PC-3 (cell line): Measurements from ENCODE around the gene CHST11. TPM values are rescaled to one million over a fixed set of nuclear protein-coding genes. Genes with fewer than 3 reads are reported as not detected.

ENCODE experiments used
- ATAC-seq: fragments of 200-7000 bp; cut with Tn5 transposase; 2 replicates; pipeline ENCODE4 v1.9.1; 2020; ENCODE audit warnings: mild to moderate bottlenecking, moderate library complexity
- BruUV-seq: library from RNA; stranded (reverse); fragments of 400-500 nt; replicated peaks from 2 replicates; lab custom pipeline; 2021; lab: Mats Ljungman, UMichigan
- CTCF ChIA-PET: fragments of 300-600 bp; sonication (Branson Sonifier 250); formaldehyde crosslinking; loops from one replicate; lab custom pipeline; 2022; ENCODE audit warnings: antibody characterized with exemption; lab: Charles Lee
- POLR2A ChIA-PET: fragments of 300-600 bp; sonication (Branson Sonifier 250); formaldehyde crosslinking; loops from one replicate; lab custom pipeline; 2022; ENCODE audit warnings: antibody characterized with exemption; ENCODE audit not compliant: unreplicated experiment; lab: Charles Lee
- DNase-seq: peaks from one replicate; pipeline ENCODE4 v3.0.0-alpha.2; 2015
- H2AFZ ChIP-seq: fragments of 300-600 bp; sonication (generic); 2 replicates; pipeline ENCODE4 v1.6.0; 2016; ENCODE audit warnings: antibody characterized with exemption, low read length
- H3F3A ChIP-seq: fragments of 300-600 bp; sonication (generic); one replicate; pipeline ENCODE4 v1.6.0; 2017; ENCODE audit warnings: antibody characterized with exemption, low read length, control low read depth, mild to moderate bottlenecking; ENCODE audit not compliant: unreplicated experiment
- H3K27ac ChIP-seq: fragments of 300-600 bp; sonication (generic); 2 replicates; pipeline ENCODE4 v1.5.1; 2016; ENCODE audit warnings: mild to moderate bottlenecking, low read length
- H3K27me3 ChIP-seq: fragments of 300-600 bp; sonication (generic); 2 replicates; pipeline ENCODE4 v1.6.1; 2016; ENCODE audit warnings: low read length, mixed read lengths
- H3K36me3 ChIP-seq: fragments of 300-600 bp; sonication (generic); 2 replicates; pipeline ENCODE4 v1.6.1; 2016; ENCODE audit warnings: low read depth, mixed run types, low read length, mixed read lengths
- H3K4me1 ChIP-seq: fragments of 300-600 bp; sonication (generic); 2 replicates; pipeline ENCODE4 v1.5.1; 2016; ENCODE audit warnings: low read length; ENCODE audit not compliant: insufficient read depth
- H3K4me2 ChIP-seq: fragments of 300-600 bp; sonication (generic); 2 replicates; pipeline ENCODE4 v1.6.0; 2016; ENCODE audit warnings: low read length
- H3K4me3 ChIP-seq: fragments of 300-600 bp; sonication (generic); 2 replicates; pipeline ENCODE4 v1.5.1; 2016; ENCODE audit warnings: mild to moderate bottlenecking, low read length, mixed read lengths
- H3K79me2 ChIP-seq: fragments of 300-600 bp; sonication (generic); 2 replicates; pipeline ENCODE4 v1.6.1; 2017; ENCODE audit warnings: low read length, mixed read lengths
- H3K9ac ChIP-seq: fragments of 300-600 bp; sonication (generic); 2 replicates; pipeline ENCODE4 v1.6.0; 2016; ENCODE audit warnings: mild to moderate bottlenecking, low read length
- H3K9me2 ChIP-seq: fragments of 300-600 bp; sonication (generic); replicated peaks from 2 replicates; pipeline ENCODE4 v1.6.1; 2016; ENCODE audit warnings: mixed run types, low read length, mixed read lengths
- H3K9me3 ChIP-seq: fragments of 300-600 bp; sonication (generic); 2 replicates; pipeline ENCODE4 v1.6.1; 2016; ENCODE audit warnings: low read length, mixed read lengths
- H4K20me1 ChIP-seq: fragments of 300-600 bp; sonication (generic); 2 replicates; pipeline ENCODE4 v1.6.1; 2016; ENCODE audit warnings: low read length, mixed read lengths
- EZH2 ChIP-seq: fragments of 300-600 bp; sonication (generic); IDR thresholded peaks from one replicate; pipeline ENCODE4 v1.6.1; 2017; ENCODE audit warnings: antibody characterized with exemption, mild to moderate bottlenecking, low read length; ENCODE audit not compliant: unreplicated experiment
- EZH2phosphoT487 ChIP-seq: fragments of 300-600 bp; sonication (generic); IDR thresholded peaks from 2 replicates; pipeline ENCODE4 v1.6.1; 2018; ENCODE audit warnings: mild to moderate bottlenecking, antibody characterized with exemption, low read length, borderline replicate concordance
- intact Hi-C: fragments of 100-400 bp; cut with micrococcal nuclease; formaldehyde crosslinking; loops from 2 replicates; pipeline ENCODE4 v1.9.0; 2023
- total RNA-seq: library from RNA; depleted of rRNA; stranded (reverse); fragments of >200 nt; gene quantifications from 2 replicates; pipeline ENCODE4 v1.2.3, GENCODE V29; 2014
- TF ChIP-seq, protein P1 (sequence below): fragments of 300-600 bp; sonication (generic); conservative IDR thresholded peaks from 2 replicates; pipeline ENCODE4 v1.5.1; 2017; ENCODE audit warnings: antibody characterized with exemption, low read depth, mild to moderate bottlenecking, low read length

Gene CHST11
- total RNA-seq, 1 experiment from 2014 or later, result 53.5 TPM

DNA sequence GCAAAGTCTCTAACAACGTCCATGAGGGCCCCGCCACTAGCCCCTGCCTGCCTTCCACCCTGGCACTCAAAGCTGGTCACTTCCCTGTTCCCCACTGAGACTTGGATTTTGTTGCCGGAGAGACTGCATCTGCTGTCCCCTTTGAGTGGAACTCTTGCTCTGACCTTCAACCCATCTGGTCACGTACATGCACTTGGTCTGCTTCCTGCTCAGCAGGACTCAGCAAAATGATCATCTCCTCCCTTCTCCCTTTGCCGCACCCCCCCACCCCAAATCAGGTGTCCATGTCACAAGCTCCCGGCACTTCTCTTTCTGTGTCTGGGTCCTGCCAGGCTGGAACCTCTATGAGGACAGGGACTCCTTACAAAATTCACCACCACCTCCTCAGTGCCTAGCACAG, 180.9 kb downstream of the CHST11 start:
- ATAC-seq (no peak), DNase-seq (no peak)
- no peaks in the 10 kb centered on the region for H3K9me3 ChIP-seq
- peaks cover 5% of the 10 kb centered on the region; the same call in 1 of the 2 replicates for H3K36me3 ChIP-seq
- intact Hi-C loops, result no loop called here
- no peaks in the 10 kb centered on the region for H3K27me3 ChIP-seq
- H3K27ac ChIP-seq, result no peak overlapping the region
- ChIA-PET CTCF (no interaction called here), POLR2A (no interaction called here)
- no peak overlapping the region for H2AFZ ChIP-seq
- H3K4me3 ChIP-seq, result no peak overlapping the region
- no peak for TF ChIP-seq EZH2
- TF ChIP-seq, protein P1, sequence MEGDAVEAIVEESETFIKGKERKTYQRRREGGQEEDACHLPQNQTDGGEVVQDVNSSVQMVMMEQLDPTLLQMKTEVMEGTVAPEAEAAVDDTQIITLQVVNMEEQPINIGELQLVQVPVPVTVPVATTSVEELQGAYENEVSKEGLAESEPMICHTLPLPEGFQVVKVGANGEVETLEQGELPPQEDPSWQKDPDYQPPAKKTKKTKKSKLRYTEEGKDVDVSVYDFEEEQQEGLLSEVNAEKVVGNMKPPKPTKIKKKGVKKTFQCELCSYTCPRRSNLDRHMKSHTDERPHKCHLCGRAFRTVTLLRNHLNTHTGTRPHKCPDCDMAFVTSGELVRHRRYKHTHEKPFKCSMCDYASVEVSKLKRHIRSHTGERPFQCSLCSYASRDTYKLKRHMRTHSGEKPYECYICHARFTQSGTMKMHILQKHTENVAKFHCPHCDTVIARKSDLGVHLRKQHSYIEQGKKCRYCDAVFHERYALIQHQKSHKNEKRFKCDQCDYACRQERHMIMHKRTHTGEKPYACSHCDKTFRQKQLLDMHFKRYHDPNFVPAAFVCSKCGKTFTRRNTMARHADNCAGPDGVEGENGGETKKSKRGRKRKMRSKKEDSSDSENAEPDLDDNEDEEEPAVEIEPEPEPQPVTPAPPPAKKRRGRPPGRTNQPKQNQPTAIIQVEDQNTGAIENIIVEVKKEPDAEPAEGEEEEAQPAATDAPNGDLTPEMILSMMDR, result no peak
- TF ChIP-seq EZH2phosphoT487, result no peak
- H3K79me2 ChIP-seq, result no peaks in the 10 kb centered on the region
- no peaks in the 10 kb centered on the region for H4K20me1 ChIP-seq
- no peaks in the 10 kb centered on the region for H3K9me2 ChIP-seq
- BruUV-seq, result no TSS peak
- no peak overlapping the region for H3K9ac ChIP-seq
- H3K4me1 ChIP-seq, result no peaks in the 10 kb centered on the region
- H3F3A ChIP-seq, result no peaks in the 10 kb centered on the region
- H3K4me2 ChIP-seq, result no peak overlapping the region

DNA sequence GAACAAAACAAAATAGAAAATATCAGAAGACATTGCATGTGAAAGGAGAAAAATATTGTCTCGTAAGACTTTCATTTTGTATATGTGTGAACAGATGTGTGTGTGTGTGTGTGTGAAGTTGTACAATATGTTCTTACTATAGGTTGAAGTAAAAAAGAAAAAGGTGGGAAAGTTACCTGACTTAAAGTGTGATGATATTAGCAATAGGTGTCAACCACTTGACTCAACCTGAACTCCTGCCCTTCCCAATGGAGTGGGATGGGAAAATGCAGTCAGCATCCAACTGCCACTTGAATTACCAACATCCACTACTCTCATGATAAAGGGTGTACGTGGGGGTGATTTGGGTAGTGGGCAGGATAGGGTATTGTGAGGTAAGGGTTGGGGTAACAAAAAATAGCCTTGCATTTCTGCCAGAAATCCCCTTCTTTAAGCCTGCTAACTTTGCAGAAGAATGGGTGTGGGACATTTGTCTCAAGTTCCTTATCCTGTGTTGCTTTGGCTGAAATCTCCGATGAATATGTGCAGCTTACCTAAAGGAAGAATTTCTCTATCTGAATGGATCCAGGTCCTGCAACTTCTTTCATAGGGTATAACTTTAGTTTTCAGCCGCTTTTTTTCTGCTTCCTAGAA, 181.6 kb downstream of the CHST11 start:
- H3K9ac ChIP-seq, result no peak overlapping the region
- no peaks in the 10 kb centered on the region for H3K79me2 ChIP-seq
- H4K20me1 ChIP-seq, result no peaks in the 10 kb centered on the region
- H3K27ac ChIP-seq, result no peak overlapping the region
- H3K4me1 ChIP-seq, result no peaks in the 10 kb centered on the region
- H2AFZ ChIP-seq, result no peak overlapping the region
- no peak for DNase-seq
- H3K9me3 ChIP-seq, result no peaks in the 10 kb centered on the region
- peaks cover 5% of the 10 kb centered on the region; the same call in 1 of the 2 replicates for H3K36me3 ChIP-seq
- no peak for TF ChIP-seq EZH2
- TF ChIP-seq EZH2phosphoT487, result no peak
- TF ChIP-seq, protein P1, result no peak
- no peak overlapping the region for H3K4me2 ChIP-seq
- no peak overlapping the region for H3K4me3 ChIP-seq
- ATAC-seq, result no peak
- H3F3A ChIP-seq, result no peaks in the 10 kb centered on the region
- intact Hi-C loops, result no loop called here
- ChIA-PET CTCF (no interaction called here), POLR2A (no interaction called here)
- no peaks in the 10 kb centered on the region for H3K27me3 ChIP-seq
- no TSS peak for BruUV-seq
- H3K9me2 ChIP-seq, result no peaks in the 10 kb centered on the region

DNA sequence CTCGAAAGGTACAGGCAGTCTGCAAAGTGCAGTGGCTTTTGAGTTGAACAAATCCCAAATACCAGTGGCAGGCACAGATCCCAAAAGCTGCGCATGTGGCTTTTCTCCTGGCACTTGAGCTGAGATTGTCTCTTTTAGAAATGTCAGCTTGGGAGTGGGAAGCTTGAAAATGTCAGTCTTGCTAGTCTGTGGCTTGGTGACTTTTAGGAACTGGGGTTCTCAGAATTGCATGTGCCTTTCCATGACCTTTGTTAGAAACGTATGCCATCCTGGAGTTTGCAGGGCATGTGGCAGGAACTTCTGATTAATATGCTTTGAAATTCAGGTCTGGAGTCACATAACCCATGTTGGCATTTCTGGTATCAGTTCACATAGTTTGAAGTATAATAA, 182.1 kb downstream of the CHST11 start:
- H3K36me3 ChIP-seq, result peaks cover 5% of the 10 kb centered on the region; the same call in 1 of the 2 replicates
- no peaks in the 10 kb centered on the region for H3K4me1 ChIP-seq
- TF ChIP-seq EZH2phosphoT487 (no peak), EZH2 (no peak)
- TF ChIP-seq, protein P1, result no peak
- no peak for ATAC-seq
- no peaks in the 10 kb centered on the region for H3K79me2 ChIP-seq
- H3K4me3 ChIP-seq, result no peak overlapping the region
- no peak overlapping the region for H3K9ac ChIP-seq
- no peaks in the 10 kb centered on the region for H3K9me2 ChIP-seq
- no peaks in the 10 kb centered on the region for H3K9me3 ChIP-seq
- BruUV-seq, result no TSS peak
- no peak overlapping the region for H2AFZ ChIP-seq
- no peak overlapping the region for H3K27ac ChIP-seq
- H3K4me2 ChIP-seq, result no peak overlapping the region
- ChIA-PET CTCF (no interaction called here), POLR2A (no interaction called here)
- intact Hi-C loops, result no loop called here
- no peaks in the 10 kb centered on the region for H4K20me1 ChIP-seq
- H3F3A ChIP-seq, result no peaks in the 10 kb centered on the region
- no peaks in the 10 kb centered on the region for H3K27me3 ChIP-seq
- no peak for DNase-seq
